Measurements from ENCODE around the gene PAX6.

The PAX6 gene

DNA sequence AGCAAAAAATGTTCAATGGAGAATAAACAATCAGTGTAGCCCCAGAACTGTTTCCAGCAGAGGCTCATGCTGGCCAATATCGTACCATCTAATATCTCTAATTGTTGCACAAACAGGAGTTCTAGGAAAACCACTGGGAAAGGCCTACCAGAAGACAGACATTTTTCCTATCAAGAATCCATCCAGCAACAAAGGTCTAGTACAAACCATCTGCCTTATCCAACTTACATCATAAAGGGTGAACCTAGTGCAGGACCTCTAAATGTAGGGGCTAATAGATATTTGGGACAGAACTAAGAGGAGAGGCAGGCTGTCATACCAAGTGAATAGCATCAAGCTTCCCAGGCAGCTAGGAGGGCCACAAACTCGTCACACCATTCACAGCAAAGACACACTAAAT, 18.7 kb downstream of the PAX6 start:
- H3K4me3 ChIP-seq (ENCODE audit: control insufficient read depth, low read depth, low read length), result no peak overlapping the region
- TF ChIP-seq, protein P1, sequence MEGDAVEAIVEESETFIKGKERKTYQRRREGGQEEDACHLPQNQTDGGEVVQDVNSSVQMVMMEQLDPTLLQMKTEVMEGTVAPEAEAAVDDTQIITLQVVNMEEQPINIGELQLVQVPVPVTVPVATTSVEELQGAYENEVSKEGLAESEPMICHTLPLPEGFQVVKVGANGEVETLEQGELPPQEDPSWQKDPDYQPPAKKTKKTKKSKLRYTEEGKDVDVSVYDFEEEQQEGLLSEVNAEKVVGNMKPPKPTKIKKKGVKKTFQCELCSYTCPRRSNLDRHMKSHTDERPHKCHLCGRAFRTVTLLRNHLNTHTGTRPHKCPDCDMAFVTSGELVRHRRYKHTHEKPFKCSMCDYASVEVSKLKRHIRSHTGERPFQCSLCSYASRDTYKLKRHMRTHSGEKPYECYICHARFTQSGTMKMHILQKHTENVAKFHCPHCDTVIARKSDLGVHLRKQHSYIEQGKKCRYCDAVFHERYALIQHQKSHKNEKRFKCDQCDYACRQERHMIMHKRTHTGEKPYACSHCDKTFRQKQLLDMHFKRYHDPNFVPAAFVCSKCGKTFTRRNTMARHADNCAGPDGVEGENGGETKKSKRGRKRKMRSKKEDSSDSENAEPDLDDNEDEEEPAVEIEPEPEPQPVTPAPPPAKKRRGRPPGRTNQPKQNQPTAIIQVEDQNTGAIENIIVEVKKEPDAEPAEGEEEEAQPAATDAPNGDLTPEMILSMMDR (IDR thresholded peaks at IDR 0.05; ENCODE audit: control insufficient read depth, insufficient read depth, low read depth, low read length, missing control alignments), result no peak
- DNase-seq (ENCODE audit: low read depth), result no peak

DNA sequence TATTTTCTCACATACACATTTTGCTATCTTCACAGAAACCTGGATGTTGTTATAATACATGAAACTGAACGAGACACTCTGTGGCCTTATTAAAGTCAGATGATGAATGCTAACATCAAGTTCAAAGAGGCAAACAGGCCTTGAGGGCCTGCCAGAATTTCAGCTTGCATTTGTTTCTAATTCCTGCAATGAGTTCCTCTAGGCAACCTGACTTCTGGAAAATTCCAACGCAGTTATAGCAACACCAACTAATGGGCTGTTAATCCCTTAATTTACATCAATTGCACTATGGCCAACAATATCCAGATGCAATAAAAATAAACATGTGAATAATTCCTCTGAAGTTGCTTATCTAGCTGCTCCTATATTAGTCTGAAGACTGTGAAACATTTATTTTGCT, 19.1 kb downstream of the PAX6 start:
- no peak for DNase-seq (ENCODE audit: low read depth)
- TF ChIP-seq, protein P1 (IDR thresholded peaks at IDR 0.05; ENCODE audit: control insufficient read depth, insufficient read depth, low read depth, low read length, missing control alignments), result no peak
- no peak overlapping the region for H3K4me3 ChIP-seq (ENCODE audit: control insufficient read depth, low read depth, low read length)

DNA sequence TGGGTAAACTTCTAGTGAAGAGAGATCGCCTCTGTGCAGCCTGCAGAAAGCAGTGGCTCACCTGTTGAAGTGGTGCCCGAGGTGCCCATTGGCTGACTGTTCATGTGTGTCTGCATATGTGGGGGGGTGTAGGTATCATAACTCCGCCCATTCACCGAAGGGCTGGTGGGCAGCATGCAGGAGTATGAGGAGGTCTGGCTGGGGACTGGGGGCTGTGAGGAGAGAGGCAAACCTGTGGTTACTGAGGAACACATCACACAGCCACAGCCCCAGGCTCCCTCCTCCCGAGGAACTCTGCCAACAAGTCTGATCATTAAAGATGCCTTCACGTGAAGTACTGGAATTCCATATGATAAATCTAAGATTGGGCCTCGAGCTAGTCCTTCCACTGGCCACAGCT, 20.5 kb downstream of the PAX6 start:
- no peak overlapping the region for H3K4me3 ChIP-seq (ENCODE audit: control insufficient read depth, low read depth, low read length)
- DNase-seq (ENCODE audit: low read depth), result no peak
- TF ChIP-seq, protein P1 (IDR thresholded peaks at IDR 0.05; ENCODE audit: control insufficient read depth, insufficient read depth, low read depth, low read length, missing control alignments), result no peak

DNA sequence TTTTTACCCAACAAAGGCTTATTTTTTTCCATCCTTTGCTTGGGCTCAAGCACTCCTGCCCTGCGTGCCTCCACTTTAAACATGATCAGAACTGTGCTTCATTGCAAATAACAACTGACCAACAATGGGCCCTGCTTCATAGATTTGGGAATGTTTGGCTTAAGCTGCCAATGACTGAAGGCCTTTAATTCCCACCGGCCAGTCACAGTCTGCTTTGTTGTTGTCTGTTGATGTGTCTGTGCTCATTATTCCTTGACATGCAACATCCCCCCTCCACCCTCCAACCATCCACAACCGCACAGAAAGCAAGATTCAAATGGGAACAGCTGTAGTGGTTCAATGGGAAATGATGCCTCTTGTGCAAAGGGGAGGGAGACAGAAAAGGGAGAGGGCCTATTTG, 23.0 kb downstream of the PAX6 start:
- DNase-seq (ENCODE audit: low read depth), result no peak
- H3K4me3 ChIP-seq (ENCODE audit: control insufficient read depth, low read depth, low read length), result no peak overlapping the region
- TF ChIP-seq, protein P1 (IDR thresholded peaks at IDR 0.05; ENCODE audit: control insufficient read depth, insufficient read depth, low read depth, low read length, missing control alignments), result no peak

DNA sequence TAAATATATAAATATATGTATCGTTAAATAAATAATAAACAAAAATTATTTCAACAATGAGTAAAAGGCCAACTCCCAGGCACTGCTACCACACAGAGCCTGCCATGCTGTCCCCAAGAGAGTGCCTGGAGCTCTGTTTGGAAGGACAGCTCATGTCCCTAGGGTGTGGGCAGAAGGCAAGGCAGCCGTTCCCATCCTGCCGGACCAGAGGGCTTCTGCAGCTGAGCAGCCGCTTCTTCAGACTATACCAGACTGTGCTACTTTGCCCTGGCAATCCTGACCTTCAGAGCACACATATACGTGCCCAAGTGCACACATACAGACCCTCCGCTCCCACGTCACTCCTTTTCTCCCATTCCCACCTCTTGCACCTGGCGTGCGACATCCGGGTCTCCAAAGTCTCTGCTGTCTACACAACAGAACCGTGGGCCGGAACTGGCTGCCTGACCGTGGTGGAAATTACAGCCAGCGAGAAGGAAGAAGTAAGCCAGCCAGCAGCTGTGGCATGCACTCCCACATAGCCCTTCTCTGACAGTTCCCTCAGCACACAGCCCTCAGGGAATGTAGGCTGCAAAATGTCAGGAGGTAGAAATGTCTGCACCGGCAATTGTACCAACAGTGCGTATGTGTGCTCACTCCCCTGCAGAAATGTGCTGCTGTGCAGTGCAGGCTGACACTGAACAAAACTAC, 24.0 kb downstream of the PAX6 start:
- no peak for DNase-seq (ENCODE audit: low read depth)
- TF ChIP-seq, protein P1 (IDR thresholded peaks at IDR 0.05; ENCODE audit: control insufficient read depth, insufficient read depth, low read depth, low read length, missing control alignments), result no peak
- no peak overlapping the region for H3K4me3 ChIP-seq (ENCODE audit: control insufficient read depth, low read depth, low read length)

DNA sequence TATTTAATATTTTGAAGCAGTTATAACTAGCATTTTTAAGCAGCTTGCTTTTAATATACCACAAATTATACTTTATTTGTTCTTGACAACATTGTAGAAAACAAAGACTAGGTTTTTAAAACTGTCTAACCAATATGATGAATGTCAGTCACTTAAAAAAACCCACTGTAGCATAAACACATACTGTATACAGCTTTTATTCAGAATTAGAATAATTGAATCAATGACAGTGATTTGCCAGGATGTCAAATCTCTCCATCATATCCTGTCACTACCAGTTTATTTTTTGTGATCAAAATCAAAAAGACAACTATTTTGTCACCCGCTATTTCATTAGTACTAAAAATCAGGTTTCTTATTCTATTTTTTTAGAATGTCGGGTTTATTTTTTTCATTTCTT, 26.5 kb downstream of the PAX6 start:
- TF ChIP-seq, protein P1 (IDR thresholded peaks at IDR 0.05; ENCODE audit: control insufficient read depth, insufficient read depth, low read depth, low read length, missing control alignments), result no peak
- no peak for DNase-seq (ENCODE audit: low read depth)
- H3K4me3 ChIP-seq (ENCODE audit: control insufficient read depth, low read depth, low read length), result no peak overlapping the region
